Hepatic stellate cell (primary cell): ENCODE results near the gene ABLIM1.

Experiments used
- DNase-seq: peaks from one replicate; pipeline ENCODE4 v3.0.0; 2011; ENCODE audit warnings: low spot score

ABLIM1 gene

DNA sequence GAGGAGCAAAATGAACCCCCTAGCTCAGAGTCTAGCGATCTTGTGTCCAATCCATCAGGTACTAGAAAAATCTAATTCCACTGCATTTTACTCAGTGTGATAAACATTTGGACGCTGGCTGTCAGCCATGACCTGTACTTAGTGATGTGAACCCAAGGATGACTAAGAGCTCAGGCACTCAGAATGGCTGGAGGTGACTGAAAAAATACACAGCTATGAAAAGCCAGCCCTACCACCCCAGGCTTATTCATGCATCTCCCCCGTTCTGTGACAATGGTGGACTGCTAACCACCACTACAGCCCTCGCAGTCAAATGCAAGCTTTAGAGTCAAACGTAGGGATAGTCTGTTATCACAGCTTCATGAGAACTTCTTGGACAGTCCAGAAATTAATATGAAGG, 268.6 kb downstream of the ABLIM1 start:
- peak; percentile 69 for DNase-seq

GRCh38 chr10:114388275-114388674, 269.8 kb downstream of the ABLIM1 start:
- no peak for DNase-seq

DNA sequence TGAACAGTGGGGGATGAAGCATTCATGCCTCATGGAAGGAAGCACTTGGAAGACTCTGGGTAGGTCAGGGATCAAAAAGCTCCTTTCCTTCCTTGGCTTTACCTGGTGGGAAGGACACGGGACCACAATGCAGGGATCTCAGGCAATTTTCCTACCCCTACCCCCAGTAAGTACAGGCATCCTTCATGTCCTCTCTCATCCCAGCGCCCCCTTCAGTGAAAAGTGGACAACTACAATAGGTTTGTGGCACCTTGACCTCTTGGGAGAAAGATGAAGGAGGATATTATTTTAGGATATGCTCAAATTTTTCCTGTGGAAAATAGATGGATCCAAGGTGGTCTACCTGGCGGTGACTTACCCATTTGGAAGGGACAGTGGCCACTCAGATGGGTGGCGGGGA, 270.3 kb downstream of the ABLIM1 start:
- no peak for DNase-seq

- DNase-seq = no peak
Measured at GRCh38 chr10:114386452-114386851, 271.6 kb downstream of the ABLIM1 start.

DNA sequence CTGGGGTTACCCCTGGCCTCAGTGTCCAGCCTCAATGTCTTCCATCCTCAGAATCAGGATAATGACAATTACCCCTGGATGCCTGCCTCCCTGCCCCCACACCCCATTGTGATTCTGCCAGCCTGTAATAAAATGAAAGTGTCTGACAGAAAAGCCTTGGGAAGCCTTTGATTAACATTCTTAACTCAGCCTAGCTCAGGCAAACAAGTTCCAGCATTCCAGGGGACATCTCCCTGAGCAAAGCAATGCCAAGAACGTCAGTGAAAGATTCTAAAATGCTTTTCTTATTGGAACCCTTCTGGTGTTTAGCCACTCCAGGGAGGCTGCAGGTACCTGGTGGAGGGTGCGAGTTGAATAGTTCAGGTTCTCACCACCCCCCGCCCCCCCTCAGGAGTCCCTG, 272.5 kb downstream of the ABLIM1 start:
- no peak for DNase-seq

DNA sequence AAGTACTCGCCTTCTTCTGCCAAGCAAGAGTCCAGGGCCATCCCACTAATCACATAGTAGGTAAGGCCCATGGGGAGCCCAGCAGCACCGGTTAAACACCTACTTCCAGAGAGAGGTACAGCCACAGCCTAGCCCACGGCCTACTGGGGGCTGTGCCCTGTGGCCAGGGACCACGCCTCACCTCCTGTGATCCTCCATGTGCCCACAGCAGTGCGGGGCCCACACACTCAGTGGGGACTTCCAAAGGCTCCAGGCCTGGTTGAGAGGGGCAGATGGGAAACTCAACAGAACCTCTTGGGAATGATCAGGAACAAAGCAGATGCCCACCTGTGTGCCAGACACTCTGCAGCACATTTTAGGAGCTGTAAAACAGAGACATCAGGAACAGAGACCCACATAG, 273.5 kb downstream of the ABLIM1 start:
- no peak for DNase-seq

DNA sequence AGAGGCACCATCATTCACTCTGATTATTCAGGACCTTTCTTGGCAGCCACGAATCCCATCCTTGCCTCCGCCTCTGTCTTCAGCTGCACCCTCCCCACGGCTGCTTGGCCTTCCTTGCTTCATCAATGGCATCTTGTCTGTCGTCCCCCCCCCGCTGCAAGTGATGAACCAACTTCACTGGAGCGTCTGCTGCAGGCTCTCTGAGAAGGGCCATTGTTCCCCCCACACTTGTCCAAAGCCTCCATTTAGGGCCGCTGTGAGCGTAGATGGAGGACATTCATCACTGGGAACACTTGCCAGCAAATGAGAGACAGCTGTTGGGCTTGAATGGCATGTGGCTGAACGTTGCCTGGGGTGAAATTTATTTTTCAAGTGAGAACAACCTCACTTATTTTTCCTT, 273.9 kb downstream of the ABLIM1 start:
- DNase-seq = no peak
